ENCODE data around the gene ZFYVE26.

DNA sequence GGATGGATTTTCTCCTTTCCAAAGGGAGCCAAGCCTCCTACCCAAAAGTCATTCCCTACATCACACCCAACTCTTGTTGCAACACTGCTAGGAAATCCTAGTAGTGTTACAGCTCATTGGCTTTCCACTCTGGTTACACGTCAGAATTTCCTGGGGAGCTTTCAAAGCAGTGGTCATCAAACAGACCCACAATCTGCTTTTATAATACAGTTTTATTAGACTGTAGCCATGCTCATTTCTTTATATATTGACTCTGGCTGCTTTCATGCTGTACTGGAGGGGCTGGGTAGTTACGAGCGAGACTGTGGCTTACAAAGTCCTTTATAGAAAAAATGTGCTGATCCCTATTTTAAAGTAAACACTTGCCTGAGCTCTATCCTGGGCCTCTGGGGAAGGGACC is 34.3 kb downstream of the ZFYVE26 start:
- TF ChIP-seq, protein P1, sequence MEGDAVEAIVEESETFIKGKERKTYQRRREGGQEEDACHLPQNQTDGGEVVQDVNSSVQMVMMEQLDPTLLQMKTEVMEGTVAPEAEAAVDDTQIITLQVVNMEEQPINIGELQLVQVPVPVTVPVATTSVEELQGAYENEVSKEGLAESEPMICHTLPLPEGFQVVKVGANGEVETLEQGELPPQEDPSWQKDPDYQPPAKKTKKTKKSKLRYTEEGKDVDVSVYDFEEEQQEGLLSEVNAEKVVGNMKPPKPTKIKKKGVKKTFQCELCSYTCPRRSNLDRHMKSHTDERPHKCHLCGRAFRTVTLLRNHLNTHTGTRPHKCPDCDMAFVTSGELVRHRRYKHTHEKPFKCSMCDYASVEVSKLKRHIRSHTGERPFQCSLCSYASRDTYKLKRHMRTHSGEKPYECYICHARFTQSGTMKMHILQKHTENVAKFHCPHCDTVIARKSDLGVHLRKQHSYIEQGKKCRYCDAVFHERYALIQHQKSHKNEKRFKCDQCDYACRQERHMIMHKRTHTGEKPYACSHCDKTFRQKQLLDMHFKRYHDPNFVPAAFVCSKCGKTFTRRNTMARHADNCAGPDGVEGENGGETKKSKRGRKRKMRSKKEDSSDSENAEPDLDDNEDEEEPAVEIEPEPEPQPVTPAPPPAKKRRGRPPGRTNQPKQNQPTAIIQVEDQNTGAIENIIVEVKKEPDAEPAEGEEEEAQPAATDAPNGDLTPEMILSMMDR (IDR thresholded peaks at IDR 0.05), result no peak
- peak; percentile 74 for TF ChIP-seq POLR2AphosphoS5 (IDR thresholded peaks at IDR 0.05)
- no peak for TF ChIP-seq POLR2A (IDR thresholded peaks at IDR 0.05)
